HG02938 (cell line): Measurements from ENCODE around the gene FCHSD1.
A peak's percentile ranks its signal among the peaks of the same experiment; 100 is the strongest.

Experiments used
- ATAC-seq: cut with Tn5 transposase; IDR thresholded peaks from one replicate; pipeline ENCODE4 v1.9.1; 2021; ENCODE audit warnings: mild to moderate bottlenecking, moderate library complexity; ENCODE audit not compliant: unreplicated experiment

FCHSD1 gene

DNA sequence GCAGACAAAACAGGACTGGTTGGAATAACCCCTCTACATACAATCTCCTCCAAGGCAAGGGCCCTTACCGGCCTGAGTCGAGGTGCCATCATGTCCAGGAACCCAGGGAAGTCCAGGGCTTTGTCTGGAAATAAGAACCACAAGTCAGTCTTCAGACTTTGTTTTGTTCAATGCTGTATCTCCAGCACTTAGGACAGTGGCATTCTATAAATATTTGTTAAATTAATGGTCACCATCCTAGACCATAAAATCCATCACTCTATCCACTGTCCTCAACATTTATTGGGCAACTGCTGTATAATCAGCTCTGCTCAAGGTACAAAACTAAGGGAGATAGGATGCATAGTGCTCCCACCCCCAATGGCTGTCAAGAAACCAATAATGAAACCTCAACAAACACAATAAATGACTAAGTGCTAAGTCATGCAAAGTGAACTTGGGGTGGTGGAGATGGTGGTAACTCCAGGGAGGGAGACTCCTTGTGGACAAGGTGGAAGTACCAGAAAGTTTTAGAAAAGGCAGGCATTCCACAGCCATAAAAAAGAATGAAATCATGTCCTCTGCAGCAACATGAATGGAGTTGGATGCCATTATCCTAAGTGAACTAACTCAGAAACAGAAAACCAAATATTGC is 9.5 kb downstream of the FCHSD1 start:
- peak; percentile 48 for ATAC-seq

DNA sequence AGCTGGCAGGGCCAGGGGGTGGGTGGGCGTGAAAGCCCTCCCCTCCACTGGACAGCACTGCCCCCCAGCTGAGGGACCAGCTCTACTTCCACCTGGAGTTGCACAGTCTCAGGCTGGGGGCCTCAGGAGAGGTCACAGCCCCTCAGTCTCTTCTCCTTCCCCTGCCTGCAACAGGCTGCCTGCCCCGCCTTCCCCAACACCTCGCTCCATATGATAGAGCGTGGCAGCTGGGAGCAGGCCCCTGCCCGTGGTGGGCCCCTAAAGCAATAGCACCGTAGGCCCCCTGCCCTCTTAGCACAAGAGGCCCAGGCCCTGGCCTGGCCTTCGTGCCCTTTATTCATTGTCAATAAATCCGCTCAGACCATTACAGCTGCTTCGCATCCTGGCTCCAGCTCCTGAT is 10.5 kb downstream of the FCHSD1 start:
- no peak for ATAC-seq

DNA sequence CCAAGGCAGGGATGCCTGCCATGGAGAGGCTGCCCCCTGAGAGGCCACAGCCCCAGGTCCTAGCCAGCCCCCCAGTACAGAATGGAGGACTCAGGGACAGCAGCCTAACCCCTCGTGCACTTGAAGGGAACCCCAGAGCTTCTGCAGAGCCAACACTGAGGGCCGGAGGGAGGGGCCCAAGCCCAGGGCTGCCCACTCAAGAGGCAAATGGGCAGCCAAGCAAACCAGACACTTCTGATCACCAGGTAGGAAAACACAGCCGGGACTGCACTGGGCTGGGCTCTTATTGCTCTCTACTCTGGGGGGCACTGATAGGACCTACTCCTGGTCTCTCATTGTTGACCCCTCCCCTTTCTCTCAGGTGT is 11.2 kb downstream of the FCHSD1 start:
- no peak for ATAC-seq

DNA sequence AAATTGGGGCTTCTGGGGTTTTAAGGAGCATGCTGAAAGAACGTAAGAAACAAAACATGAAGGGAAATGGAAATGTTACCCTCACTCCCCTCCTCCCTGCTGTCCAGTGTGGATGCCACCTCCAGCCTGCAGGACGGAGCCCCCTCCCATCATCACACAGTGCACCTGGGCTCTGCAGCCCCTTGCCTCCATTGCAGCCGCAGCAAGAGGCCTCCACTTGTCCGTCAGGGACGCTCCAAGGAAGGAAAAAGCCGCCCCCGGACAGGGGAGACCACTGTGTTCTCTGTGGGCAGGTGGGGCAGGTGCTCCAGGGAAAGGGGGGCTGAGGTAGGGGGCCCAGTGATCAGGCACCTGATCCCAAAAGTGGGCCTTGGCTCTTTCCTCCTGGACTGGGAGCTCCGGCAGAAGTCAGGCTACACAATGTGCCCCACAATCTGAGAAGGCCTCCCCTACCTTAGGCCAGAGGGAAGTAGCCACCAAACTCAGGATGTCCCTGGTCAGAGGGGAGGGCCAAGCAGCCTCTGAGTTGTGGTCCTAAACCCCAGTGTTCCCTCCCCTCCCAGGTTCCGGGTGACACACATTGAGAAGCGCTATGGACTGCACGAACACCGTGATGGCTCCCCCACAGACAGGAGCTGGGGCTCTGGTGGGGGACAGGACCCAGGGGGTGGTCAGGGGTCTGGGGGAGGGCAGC is 11.7 kb downstream of the FCHSD1 start:
- ATAC-seq, result no peak

- ATAC-seq, result no peak
Observed at GRCh38 chr5:141638771-141639170, 12.4 kb downstream of the FCHSD1 start.

GRCh38 chr5:141637767-141638419 is 13.3 kb downstream of the FCHSD1 start:
- peak; percentile 23 for ATAC-seq

DNA sequence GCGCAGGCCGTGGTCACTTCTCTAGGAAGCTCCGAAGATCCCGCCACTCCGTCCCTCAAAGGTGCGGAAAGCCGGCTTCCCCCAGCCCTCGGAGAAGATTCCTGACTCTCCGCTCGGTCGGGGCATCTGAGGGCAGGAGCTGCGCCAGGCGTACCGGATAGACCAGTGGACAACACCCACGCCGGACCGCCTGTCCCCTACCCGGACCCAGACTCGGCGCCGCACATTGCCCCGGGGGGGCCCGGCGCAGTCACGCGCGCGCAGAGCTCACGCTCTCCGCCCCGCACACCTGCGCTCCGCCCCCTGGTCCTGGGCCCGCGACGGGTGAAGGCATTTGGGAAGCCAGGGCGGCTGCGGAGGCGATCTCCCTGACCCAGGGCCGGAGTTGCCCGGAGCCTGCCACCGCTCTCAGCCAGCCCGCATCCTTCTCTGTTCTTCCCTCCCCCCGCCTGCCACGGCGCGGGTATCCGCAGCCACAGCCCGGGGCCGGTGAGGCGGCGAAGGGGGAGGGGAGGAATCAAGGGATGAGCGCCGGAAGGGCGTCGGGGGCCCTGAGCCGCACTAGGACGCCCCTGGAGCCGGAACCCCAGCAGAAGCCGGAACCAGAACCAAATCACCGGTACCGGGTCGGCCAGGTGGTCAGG is 14.0 kb downstream of the FCHSD1 start:
- peak; percentile 14 for ATAC-seq

DNA sequence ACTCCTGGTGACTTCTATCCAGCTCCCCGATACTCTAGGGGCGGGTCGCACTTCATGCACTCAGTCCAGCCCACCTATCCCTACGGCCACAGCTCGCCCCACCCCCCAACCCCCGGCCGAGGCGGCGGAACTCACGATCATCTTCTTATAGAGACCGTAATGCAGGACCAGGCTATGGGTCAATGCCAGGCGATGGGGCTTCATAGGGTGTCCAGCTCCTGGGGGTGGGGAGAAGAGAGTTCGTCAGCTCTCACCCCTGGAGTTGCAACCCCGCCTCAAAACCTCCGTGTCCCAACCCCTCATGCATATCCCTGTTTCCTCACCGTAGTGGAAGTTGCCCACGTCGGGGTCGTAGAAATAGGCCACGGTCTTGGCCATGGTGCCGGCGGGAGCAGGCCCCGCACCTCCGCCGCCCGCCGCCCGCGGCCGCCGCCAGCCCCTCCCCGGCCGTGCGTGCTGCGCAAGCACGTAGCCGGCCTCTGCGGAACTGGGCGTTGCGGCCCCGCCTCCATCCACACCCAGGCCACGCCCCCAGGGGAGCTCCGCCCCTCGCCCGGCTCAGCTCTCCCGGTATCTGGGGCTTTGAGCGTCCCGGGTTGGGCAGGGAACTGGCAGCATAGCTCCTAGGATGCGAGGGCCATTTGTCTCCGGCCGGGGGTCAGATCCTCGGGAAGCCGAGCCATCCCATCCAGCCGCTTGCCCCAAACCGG is 14.7 kb downstream of the FCHSD1 start, which contains the start of the genes HDAC3 and RELL2:
Gene HDAC3 (minus strand): TSS at position 437 of the 710 bp plus-strand sequence. CDS start 59 bp downstream, at position 378.
Gene RELL2 (plus strand): TSS at position 585 of the 710 bp plus-strand sequence. CDS start 1,229 bp downstream, outside the sequence.
- peak; percentile 60 for ATAC-seq

DNA sequence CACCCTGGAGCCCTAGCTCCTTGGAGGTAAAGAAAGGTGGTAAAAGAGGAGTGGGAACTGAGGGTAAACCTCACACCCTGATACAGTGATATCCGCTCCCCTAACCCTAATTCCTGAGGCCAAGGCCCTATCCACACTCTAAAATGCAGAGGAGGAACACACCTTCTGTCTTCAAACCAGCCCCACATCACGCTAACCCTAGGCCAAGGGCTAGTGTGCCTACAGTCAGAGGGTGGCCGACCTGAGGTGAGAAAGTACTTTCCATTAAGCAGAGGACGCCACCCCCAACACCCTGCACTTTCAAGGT is 15.2 kb downstream of the FCHSD1 start:
- ATAC-seq, result no peak

DNA sequence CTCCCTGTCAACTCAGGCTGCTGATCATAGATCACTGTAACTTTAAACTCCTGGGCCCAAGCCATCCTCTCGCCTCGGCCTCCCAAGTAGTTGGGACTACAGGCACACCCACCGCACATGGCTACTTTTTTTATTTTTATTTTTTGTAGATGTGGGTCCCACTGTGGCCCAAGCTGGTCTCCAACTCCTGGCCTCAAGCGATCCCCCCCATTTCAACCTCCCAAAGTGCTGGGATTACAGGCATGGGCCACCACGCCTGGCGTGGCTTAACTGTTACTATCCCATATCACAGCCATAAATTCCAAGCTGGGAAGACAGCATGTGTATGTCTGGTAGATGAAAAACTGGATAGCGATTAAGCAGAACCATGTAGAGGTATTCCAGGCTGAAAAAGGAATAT is 15.6 kb downstream of the FCHSD1 start:
- ATAC-seq, result no peak

- ATAC-seq, result no peak
Observed at GRCh38 chr5:141634720-141635119, 16.5 kb downstream of the FCHSD1 start.

GRCh38 chr5:141633871-141634561 is 17.2 kb downstream of the FCHSD1 start:
- peak; percentile 71 for ATAC-seq

DNA sequence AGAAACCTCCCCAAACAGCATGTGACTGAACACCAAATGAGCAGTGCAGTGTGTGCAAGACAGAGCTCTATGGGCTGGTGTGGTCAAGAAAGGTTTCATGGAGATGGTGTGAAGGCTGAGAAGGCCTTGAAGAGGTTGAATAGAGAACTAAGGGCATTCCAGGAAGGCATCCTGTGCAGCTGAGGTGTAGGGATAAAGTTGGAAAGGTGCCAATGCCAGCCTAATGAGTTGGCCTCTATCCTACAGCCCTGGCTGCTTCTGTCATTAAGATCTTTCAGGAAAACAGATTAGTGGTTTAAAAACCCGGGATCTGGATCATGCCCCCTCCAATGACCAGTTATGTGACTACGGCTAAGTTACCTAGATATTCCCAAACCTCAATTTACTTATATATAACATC is 18.6 kb downstream of the FCHSD1 start:
- no peak for ATAC-seq

- ATAC-seq, result no peak
Observed at GRCh38 chr5:141630570-141631140, 20.6 kb downstream of the FCHSD1 start.

DNA sequence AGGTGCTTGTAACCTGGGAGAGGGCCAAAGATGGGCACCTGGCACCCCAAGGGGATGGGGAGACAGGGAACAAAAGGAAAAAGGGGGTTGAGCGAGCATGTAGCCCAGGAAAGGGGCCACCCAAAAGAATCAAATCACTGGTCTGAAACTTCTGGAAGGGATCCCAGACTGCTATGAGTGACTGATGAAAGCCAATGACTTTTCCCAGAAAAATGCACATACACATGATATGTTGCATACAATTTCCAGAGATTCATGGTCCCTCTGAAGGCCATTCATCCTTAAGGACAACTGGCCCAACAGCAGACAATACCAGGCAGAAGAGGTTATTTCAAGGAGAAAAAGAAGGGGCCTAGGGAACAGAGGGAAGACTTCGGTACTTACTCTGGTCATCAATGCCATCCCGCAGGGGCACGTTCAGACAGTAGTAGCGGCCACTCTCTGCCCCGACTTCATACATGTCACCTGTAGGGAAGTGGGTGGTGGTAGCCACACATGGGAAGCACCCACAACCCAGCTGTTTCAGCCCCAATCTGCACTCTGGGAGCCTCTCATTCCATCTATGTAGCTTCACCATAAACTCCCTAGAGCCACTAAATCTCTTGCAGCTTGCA is 22.9 kb downstream of the FCHSD1 start:
- ATAC-seq, result no peak

- ATAC-seq, result no peak
Observed at GRCh38 chr5:141623611-141624010, 27.6 kb downstream of the FCHSD1 start.

- peak; percentile 48 for ATAC-seq
Observed at GRCh38 chr5:141623186-141623585, 28.0 kb downstream of the FCHSD1 start.

- ATAC-seq, result peak; percentile 80
Observed at GRCh38 chr5:141618804-141619554, 32.2 kb downstream of the FCHSD1 start, which contains the start of gene DIAPH1. Gene DIAPH1 (minus strand): TSS chr5:141619000. CDS start chr5:141618914, 86 bp downstream.
